Measurements from ENCODE around the gene MRPS27.
"Not testable (repeated sequence)": the region's sequence is repeated elsewhere in the genome, so short reads cannot be mapped to it uniquely, and the experiment has no call there.

Gene MRPS27

GRCh38 chr5:72187388-72188075 lies 132.5 kb downstream of the MRPS27 start:
- in situ Hi-C loops (cut with MboI; ENCODE audit: low pct_unique_long_range_greater_than_20kb, low sequenced_read_pairs) = no loop called here
- no peak for DNase-seq

DNA sequence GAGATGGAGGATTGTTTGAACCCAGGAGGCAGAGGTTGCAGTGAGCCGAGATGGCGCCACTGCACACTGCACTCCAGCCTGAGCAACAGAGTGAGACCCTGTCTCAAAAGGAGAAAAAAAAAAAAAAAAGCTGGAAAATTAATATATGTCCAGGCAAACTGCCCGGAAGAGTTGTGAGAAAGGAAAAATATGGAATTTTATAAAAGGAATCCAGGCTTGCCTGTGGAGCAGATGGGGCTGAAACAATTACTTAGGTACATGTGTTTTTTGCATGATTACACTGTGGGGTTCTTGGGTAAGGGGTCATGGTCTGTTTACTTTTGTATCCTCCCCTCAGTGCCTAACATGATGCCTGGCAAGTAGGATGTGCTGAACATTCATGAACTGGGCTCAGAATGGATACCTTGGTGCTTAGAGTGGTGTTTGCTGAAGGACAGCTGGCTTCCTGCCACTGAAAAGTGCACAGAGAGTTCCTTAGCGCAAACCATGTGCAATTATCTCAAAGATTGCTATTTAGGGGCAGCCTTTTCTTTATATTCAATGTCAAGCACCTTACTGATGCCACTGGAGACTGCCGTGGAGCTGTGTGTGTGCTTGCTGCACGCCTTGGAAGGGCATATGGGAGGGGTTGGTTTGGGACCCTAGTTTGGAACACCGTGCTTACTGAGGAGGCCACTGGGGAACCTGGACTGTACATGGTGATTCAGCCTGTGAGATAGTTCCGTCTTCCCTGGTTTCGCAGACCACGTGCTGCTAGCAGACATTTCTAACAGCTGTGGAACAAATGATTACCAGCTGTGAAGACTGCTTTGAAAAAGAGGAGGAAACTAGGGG lies 134.3 kb downstream of the MRPS27 start:
- no peak for DNase-seq
- in situ Hi-C loops (cut with MboI; ENCODE audit: low pct_unique_long_range_greater_than_20kb, low sequenced_read_pairs) = no loop called here

- DNase-seq = no peak
- in situ Hi-C loops (cut with MboI; ENCODE audit: low pct_unique_long_range_greater_than_20kb, low sequenced_read_pairs) = no loop called here
Measured at GRCh38 chr5:72184408-72184807, 135.6 kb downstream of the MRPS27 start.

GRCh38 chr5:72183101-72183520 lies 136.9 kb downstream of the MRPS27 start:
- no peak for DNase-seq
- in situ Hi-C loops (cut with MboI; ENCODE audit: low pct_unique_long_range_greater_than_20kb, low sequenced_read_pairs) = no loop called here

DNA sequence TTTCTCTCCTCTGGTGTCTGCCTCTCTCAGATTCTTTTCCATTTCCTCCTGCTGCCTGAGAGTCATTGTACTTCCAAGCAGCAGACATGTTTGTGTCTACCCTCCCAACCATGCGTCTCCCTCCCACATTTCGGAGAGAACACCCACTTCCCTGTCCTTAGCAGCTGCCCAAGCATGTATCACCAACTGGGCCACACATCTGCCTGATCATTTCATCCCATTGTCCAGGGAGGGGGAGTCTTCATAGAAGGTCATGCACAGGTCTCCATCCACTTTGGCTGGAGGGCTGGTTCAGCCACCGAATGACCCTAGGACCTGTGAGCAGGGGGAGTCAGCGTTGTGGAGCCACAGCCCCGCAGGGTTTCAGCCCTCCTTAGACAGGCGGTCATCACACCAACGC lies 137.4 kb downstream of the MRPS27 start:
- no peak for DNase-seq
- in situ Hi-C loops (cut with MboI; ENCODE audit: low pct_unique_long_range_greater_than_20kb, low sequenced_read_pairs) = no loop called here

GRCh38 chr5:72180925-72181324 lies 139.1 kb downstream of the MRPS27 start:
- DNase-seq = no peak
- in situ Hi-C loops (cut with MboI; ENCODE audit: low pct_unique_long_range_greater_than_20kb, low sequenced_read_pairs) = no loop called here

DNA sequence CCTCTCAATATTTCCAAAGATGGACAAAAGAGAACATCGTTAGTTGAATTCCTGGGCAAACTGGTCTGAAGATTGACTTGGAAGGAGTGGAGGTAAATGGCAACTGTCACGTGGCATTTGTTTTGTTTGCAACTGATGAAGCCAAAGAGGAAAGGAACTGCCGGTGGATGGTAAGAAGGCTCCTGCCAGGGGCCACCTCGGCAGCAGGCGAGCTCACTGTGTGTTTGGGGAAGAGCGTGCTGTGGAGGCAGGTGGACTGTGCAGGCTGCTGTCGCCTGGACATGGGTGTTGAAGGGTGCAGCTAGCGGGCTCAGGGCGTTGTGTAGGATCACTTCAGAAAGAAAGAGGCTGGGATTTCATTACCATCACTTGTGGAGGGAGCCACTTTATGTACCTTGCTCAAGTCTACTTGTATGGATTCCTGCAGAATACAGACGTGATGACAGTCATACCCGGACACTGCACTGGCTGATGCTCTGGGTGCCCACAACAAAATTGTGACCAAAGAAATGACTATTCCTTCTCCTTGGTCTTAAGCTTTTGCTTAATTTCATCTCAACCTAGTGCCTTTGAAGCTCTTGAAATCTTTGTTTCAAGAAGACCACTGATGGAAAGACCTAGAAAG lies 140.1 kb downstream of the MRPS27 start:
- DNase-seq = no peak
- in situ Hi-C loops (cut with MboI; ENCODE audit: low pct_unique_long_range_greater_than_20kb, low sequenced_read_pairs) = no loop called here

- DNase-seq = no peak
- in situ Hi-C loops (cut with MboI; ENCODE audit: low pct_unique_long_range_greater_than_20kb, low sequenced_read_pairs) = no loop called here
Measured at GRCh38 chr5:72179028-72179815, 140.8 kb downstream of the MRPS27 start.

DNA sequence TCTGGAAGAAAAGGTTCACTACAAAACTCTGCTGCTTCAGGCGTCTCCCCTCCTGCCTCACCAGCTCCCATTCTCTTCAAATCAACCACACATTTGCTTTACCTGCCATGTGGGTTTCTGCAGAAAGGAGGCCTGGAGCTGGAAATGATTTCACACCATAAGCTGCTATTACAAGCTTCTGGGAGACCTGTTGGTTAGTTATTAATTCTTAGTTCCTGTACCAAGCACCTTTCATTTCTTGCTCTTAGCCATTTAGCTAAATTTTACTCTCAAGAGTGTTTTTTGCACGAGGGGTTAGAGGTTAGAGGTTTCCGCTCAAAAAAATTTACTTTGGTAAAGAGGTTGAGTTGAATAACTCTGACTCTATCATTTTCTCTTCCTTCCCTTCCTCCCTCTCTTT lies 142.5 kb downstream of the MRPS27 start:
- no peak for DNase-seq
- in situ Hi-C loops (cut with MboI; ENCODE audit: low pct_unique_long_range_greater_than_20kb, low sequenced_read_pairs) = no loop called here

DNA sequence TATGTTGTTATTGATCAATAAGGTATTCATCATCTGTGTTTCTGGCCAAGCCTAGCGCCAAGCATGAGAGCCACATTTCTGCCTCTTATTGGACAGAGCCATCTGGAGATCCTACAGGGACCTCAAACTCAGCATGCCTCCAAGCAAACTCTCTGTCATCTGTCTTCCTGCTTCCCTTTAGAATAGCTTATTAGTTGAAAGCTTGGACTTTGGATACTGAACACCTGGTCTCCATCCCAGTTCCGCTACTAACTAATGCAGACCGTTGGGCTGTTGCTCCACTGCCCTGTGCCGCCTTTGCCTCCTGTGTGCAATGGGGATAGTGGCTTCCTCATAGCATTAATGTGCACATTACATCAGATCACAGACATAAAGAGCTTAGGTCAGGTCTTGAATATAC lies 147.3 kb downstream of the MRPS27 start:
- no peak for DNase-seq
- in situ Hi-C loops (cut with MboI; ENCODE audit: low pct_unique_long_range_greater_than_20kb, low sequenced_read_pairs) = no loop called here

- no peak for DNase-seq
- in situ Hi-C loops (cut with MboI; ENCODE audit: low pct_unique_long_range_greater_than_20kb, low sequenced_read_pairs) = no loop called here
Measured at GRCh38 chr5:72171667-72172066, 148.4 kb downstream of the MRPS27 start.

GRCh38 chr5:72171181-72171580 lies 148.9 kb downstream of the MRPS27 start:
- in situ Hi-C loops (cut with MboI; ENCODE audit: low pct_unique_long_range_greater_than_20kb, low sequenced_read_pairs); DNase-seq: not testable (repeated sequence)

DNA sequence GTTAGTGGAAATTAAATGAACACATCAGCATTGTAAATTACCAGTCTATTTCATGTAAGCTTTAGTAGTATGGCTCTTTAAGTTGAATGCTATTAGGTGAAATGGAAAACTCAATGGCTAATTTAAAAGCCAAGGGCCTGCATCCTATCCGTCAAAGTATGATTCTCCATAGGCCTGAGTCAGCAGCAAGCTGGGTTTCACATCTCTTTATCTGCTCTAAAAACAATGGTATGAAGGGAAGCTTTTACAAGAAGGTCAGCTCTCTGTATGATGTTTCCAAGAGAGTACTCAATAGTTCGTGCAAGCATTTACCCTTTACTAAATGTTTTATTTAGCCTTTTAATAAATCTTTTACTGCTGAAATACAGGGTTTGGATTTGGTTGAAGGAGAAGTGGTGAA lies 149.9 kb downstream of the MRPS27 start:
- DNase-seq = no peak
- in situ Hi-C loops (cut with MboI; ENCODE audit: low pct_unique_long_range_greater_than_20kb, low sequenced_read_pairs) = no loop called here

Data from KBM-7 (cell line).